SH-SY5Y (cell line): Measurements from ENCODE around the gene TNIK.

Experiments used
- GATA2 ChIP-seq: IDR thresholded peaks from 2 replicates; pipeline ENCODE4 v1.6.1; 2011; ENCODE audit warnings: mild to moderate bottlenecking, low read depth, low read length
- GATA3 ChIP-seq: IDR thresholded peaks from 2 replicates; pipeline ENCODE4 v1.6.1; 2011; ENCODE audit warnings: low read depth, mild to moderate bottlenecking, low read length, moderate library complexity

- TF ChIP-seq GATA2 (no peak), GATA3 (no peak)
Observed at GRCh38 chr3:171285287-171285686, 174.9 kb downstream of the TNIK start.
